ENCODE data around the gene DGKE.

DNA sequence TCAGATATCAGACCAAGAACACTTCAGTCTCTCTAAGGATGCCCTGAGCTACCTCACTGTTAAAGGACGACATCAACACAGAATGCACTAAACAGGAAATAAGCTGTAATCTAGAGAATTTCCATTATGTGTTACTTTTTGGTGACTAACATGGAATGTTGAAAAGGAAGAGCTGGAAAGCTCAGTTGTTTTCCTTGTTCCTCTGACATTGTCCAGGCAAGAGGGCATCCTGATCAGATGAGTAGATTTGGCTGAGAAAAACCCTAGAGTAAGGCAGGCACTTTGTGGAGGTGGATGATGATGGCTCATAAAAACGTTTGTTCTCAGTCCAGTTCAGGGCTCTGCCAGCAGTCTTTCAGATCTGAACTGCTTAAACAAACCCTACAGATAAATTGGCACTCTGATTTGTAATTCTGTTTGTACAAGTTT lies 34.0 kb downstream of the DGKE start:
- TF ChIP-seq, protein P1, sequence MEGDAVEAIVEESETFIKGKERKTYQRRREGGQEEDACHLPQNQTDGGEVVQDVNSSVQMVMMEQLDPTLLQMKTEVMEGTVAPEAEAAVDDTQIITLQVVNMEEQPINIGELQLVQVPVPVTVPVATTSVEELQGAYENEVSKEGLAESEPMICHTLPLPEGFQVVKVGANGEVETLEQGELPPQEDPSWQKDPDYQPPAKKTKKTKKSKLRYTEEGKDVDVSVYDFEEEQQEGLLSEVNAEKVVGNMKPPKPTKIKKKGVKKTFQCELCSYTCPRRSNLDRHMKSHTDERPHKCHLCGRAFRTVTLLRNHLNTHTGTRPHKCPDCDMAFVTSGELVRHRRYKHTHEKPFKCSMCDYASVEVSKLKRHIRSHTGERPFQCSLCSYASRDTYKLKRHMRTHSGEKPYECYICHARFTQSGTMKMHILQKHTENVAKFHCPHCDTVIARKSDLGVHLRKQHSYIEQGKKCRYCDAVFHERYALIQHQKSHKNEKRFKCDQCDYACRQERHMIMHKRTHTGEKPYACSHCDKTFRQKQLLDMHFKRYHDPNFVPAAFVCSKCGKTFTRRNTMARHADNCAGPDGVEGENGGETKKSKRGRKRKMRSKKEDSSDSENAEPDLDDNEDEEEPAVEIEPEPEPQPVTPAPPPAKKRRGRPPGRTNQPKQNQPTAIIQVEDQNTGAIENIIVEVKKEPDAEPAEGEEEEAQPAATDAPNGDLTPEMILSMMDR (IDR thresholded peaks at IDR 0.05) = no peak
- TF ChIP-seq EP300 (IDR thresholded peaks at IDR 0.05) (no peak), POLR2A (IDR thresholded peaks at IDR 0.05) (no peak)
